HL-60 (cell line): ENCODE measurements around the gene MACROD2.

ENCODE experiments used
- CTCF ChIP-seq: IDR thresholded peaks from one replicate; pipeline ENCODE4 v1.5.1; 2011; ENCODE audit warnings: low read length, control low read depth, inconsistent platforms; ENCODE audit not compliant: insufficient read depth
- POLR2AphosphoS5 ChIP-seq: IDR thresholded peaks from 2 replicates; pipeline ENCODE4 v1.6.1; 2012; ENCODE audit warnings: low read depth

- TF ChIP-seq CTCF: no peak
- no peak for TF ChIP-seq POLR2AphosphoS5
Measured at GRCh38 chr20:14807224-14807623, 811.9 kb downstream of the MACROD2 start.
